Stimulated activated effector memory CD8-positive, alpha-beta T cell treated with anti-CD3 and anti-CD28 coated beads, Interleukin-12 subunit alpha, Interleukin-12 subunit beta, amount 100 ng/mL, for 72 hours (primary cell): ENCODE data around the gene MSX1.
"Not testable (repeated sequence)": the region's sequence is repeated elsewhere in the genome, so short reads cannot be mapped to it uniquely, and the experiment has no call there.

Experiments
- ATAC-seq: fragments of 150-1000 bp; cut with Tn5 transposase; 2 replicates; pipeline ENCODE4 v1.10.0; 2021
- DNase-seq, 2 donors: peaks; one replicate each; pipeline ENCODE4 v3.0.0; 2021 to 2022; ENCODE audit warnings: low spot score in 2 of 2
- H3K27ac Mint-ChIP-seq: one replicate; pipeline ENCODE4 v1.8.0; 2022; ENCODE audit warnings: mild to moderate bottlenecking, mixed read lengths
- H3K36me3 Mint-ChIP-seq: one replicate; pipeline ENCODE4 v1.8.0; 2022; ENCODE audit warnings: mild to moderate bottlenecking, mixed read lengths
- H3K4me1 Mint-ChIP-seq: one replicate; pipeline ENCODE4 v1.8.0; 2022; ENCODE audit warnings: mixed read lengths
- H3K4me3 Mint-ChIP-seq: one replicate; pipeline ENCODE4 v1.8.0; 2022; ENCODE audit warnings: mild to moderate bottlenecking, mixed read lengths
- H3K9me3 Mint-ChIP-seq: one replicate; pipeline ENCODE4 v1.8.0; 2022; ENCODE audit warnings: mixed read lengths

The MSX1 gene

GRCh38 chr4:4859325-4859798 is at the start of gene MSX1:
Gene MSX1, plus strand, starts transcription at chr4:4859665. Its CDS starts 235 bp downstream, at chr4:4859900.
- H3K27ac Mint-ChIP-seq, result no peak within 1 kb of the TSS

GRCh38 chr4:4810092-4810774 is 49.2 kb upstream of the MSX1 start:
- ATAC-seq (no peak), DNase-seq (no peak)
- no peaks in the 10 kb centered on the region for H3K36me3 Mint-ChIP-seq
- peaks cover 11% of the 10 kb centered on the region for H3K9me3 Mint-ChIP-seq
- H3K4me1 Mint-ChIP-seq, result no peaks in the 10 kb centered on the region
- H3K27ac Mint-ChIP-seq, result no peak overlapping the region
- H3K4me3 Mint-ChIP-seq, result no peak overlapping the region

More at GRCh38 chr4:4859325-4859798, at the start of gene MSX1:
- peak in 1 of 2 donors; percentile 70 for DNase-seq
- H3K36me3 Mint-ChIP-seq, result peaks cover 26% of the 10 kb centered on the region
- peaks cover 45% of the 10 kb centered on the region for H3K4me1 Mint-ChIP-seq
- no peaks in the 10 kb centered on the region for H3K9me3 Mint-ChIP-seq
- peak; percentile 80 for ATAC-seq
- H3K4me3 Mint-ChIP-seq, result peak within 1 kb of the TSS; percentile 73

GRCh38 chr4:4810778-4811177 is 48.7 kb upstream of the MSX1 start:
- DNase-seq (no peak), ATAC-seq (no peak)
- Mint-ChIP-seq H3K36me3 (no peaks in the 10 kb centered on the region), H3K9me3 (peaks cover 11% of the 10 kb centered on the region), H3K4me1 (no peaks in the 10 kb centered on the region), H3K27ac (no peak overlapping the region), H3K4me3 (no peak overlapping the region)

- DNase-seq (no peak), ATAC-seq (no peak)
- Mint-ChIP-seq H3K36me3 (no peaks in the 10 kb centered on the region), H3K9me3 (peaks cover 14% of the 10 kb centered on the region), H3K27ac (no peak overlapping the region), H3K4me1 (no peaks in the 10 kb centered on the region), H3K4me3 (no peak overlapping the region)
These were observed 47.2 kb upstream of the MSX1 start for GRCh38 chr4:4812145-4812794.

GRCh38 chr4:4818415-4819212 is 40.9 kb upstream of the MSX1 start:
- H3K9me3 Mint-ChIP-seq, result peaks cover 12% of the 10 kb centered on the region
- ATAC-seq (no peak), DNase-seq (no peak)
- H3K4me3 Mint-ChIP-seq, result no peak overlapping the region
- no peaks in the 10 kb centered on the region for H3K4me1 Mint-ChIP-seq
- H3K36me3 Mint-ChIP-seq, result no peaks in the 10 kb centered on the region
- H3K27ac Mint-ChIP-seq, result no peak overlapping the region

- Mint-ChIP-seq H3K4me1 (no peaks in the 10 kb centered on the region), H3K27ac (no peak overlapping the region), H3K4me3 (no peak overlapping the region), H3K9me3 (peaks cover 12% of the 10 kb centered on the region), H3K36me3 (no peaks in the 10 kb centered on the region)
- DNase-seq (no peak), ATAC-seq (no peak)
These were observed 40.3 kb upstream of the MSX1 start for GRCh38 chr4:4819213-4819606.

GRCh38 chr4:4820261-4820660 is 39.2 kb upstream of the MSX1 start:
- Mint-ChIP-seq H3K9me3 (peaks cover 12% of the 10 kb centered on the region), H3K36me3 (no peaks in the 10 kb centered on the region), H3K27ac (no peak overlapping the region), H3K4me1 (no peaks in the 10 kb centered on the region), H3K4me3 (no peak overlapping the region)
- no peak for DNase-seq
- ATAC-seq, result no peak

GRCh38 chr4:4820739-4821138 is 38.7 kb upstream of the MSX1 start:
- H3K9me3 Mint-ChIP-seq, result peaks cover 13% of the 10 kb centered on the region
- ATAC-seq, result no peak
- H3K4me3 Mint-ChIP-seq, result no peak overlapping the region
- H3K4me1 Mint-ChIP-seq, result no peaks in the 10 kb centered on the region
- no peak overlapping the region for H3K27ac Mint-ChIP-seq
- H3K36me3 Mint-ChIP-seq, result no peaks in the 10 kb centered on the region
- no peak for DNase-seq

GRCh38 chr4:4821577-4821976 is 37.9 kb upstream of the MSX1 start:
- ATAC-seq (no peak), DNase-seq (no peak)
- Mint-ChIP-seq H3K36me3 (no peaks in the 10 kb centered on the region), H3K27ac (no peak overlapping the region), H3K4me1 (no peaks in the 10 kb centered on the region), H3K9me3 (peaks cover 17% of the 10 kb centered on the region), H3K4me3 (no peak overlapping the region)

- H3K4me3 Mint-ChIP-seq, ATAC-seq, H3K36me3 Mint-ChIP-seq, DNase-seq, H3K27ac Mint-ChIP-seq, H3K4me1 Mint-ChIP-seq: not testable (repeated sequence)
- peaks cover 14% of the 10 kb centered on the region for H3K9me3 Mint-ChIP-seq
These were observed 37.2 kb upstream of the MSX1 start for GRCh38 chr4:4822286-4822685.

- Mint-ChIP-seq H3K27ac (no peak overlapping the region), H3K9me3 (peaks cover 12% of the 10 kb centered on the region), H3K36me3 (no peaks in the 10 kb centered on the region), H3K4me1 (no peaks in the 10 kb centered on the region), H3K4me3 (no peak overlapping the region)
- DNase-seq (no peak), ATAC-seq (no peak)
These were observed 35.8 kb upstream of the MSX1 start for GRCh38 chr4:4823621-4824162.

GRCh38 chr4:4824232-4824631 is 35.2 kb upstream of the MSX1 start:
- Mint-ChIP-seq H3K27ac (no peak overlapping the region), H3K4me1 (no peaks in the 10 kb centered on the region), H3K4me3 (no peak overlapping the region), H3K36me3 (no peaks in the 10 kb centered on the region), H3K9me3 (peaks cover 12% of the 10 kb centered on the region)
- no peak for DNase-seq
- no peak for ATAC-seq

GRCh38 chr4:4825431-4825830 is 34.0 kb upstream of the MSX1 start:
- Mint-ChIP-seq H3K4me1 (no peaks in the 10 kb centered on the region), H3K27ac (no peak overlapping the region), H3K9me3 (peaks cover 12% of the 10 kb centered on the region), H3K36me3 (no peaks in the 10 kb centered on the region), H3K4me3 (no peak overlapping the region)
- ATAC-seq, result no peak
- no peak for DNase-seq

- Mint-ChIP-seq H3K36me3 (no peaks in the 10 kb centered on the region), H3K4me3 (no peak overlapping the region), H3K4me1 (no peaks in the 10 kb centered on the region), H3K9me3 (peaks cover 5% of the 10 kb centered on the region), H3K27ac (no peak overlapping the region)
- no peak for DNase-seq
- no peak for ATAC-seq
These were observed 29.6 kb upstream of the MSX1 start for GRCh38 chr4:4829837-4830236.

- ATAC-seq (no peak), DNase-seq (no peak)
- no peaks in the 10 kb centered on the region for H3K36me3 Mint-ChIP-seq
- no peak overlapping the region for H3K4me3 Mint-ChIP-seq
- H3K27ac Mint-ChIP-seq, result no peak overlapping the region
- H3K4me1 Mint-ChIP-seq, result no peaks in the 10 kb centered on the region
- H3K9me3 Mint-ChIP-seq, result peaks cover 3% of the 10 kb centered on the region
These were observed 28.2 kb upstream of the MSX1 start for GRCh38 chr4:4831266-4831665.
